HFFc6 (cell line): ENCODE data around the gene CAT. TPM values are rescaled to one million over a fixed set of nuclear protein-coding genes. Genes with fewer than 3 reads are reported as not detected.

Source experiments
- DNase-seq: peaks from one replicate; pipeline ENCODE4 v3.0.0-alpha.2; 2018
- H3K27ac Mint-ChIP-seq: 2 replicates; pipeline ENCODE4 v1.8.0; 2020; ENCODE audit warnings: mild to moderate bottlenecking, mixed read lengths
- H3K27me3 Mint-ChIP-seq: 2 replicates; pipeline ENCODE4 v1.8.0; 2021; ENCODE audit warnings: mild to moderate bottlenecking, moderate library complexity, mixed read lengths; ENCODE audit not compliant: insufficient read depth
- H3K36me3 Mint-ChIP-seq: 2 replicates; pipeline ENCODE4 v1.8.0; 2021; ENCODE audit warnings: low read depth, mixed read lengths
- H3K4me1 Mint-ChIP-seq: 2 replicates; pipeline ENCODE4 v1.8.0; 2020; ENCODE audit warnings: low read depth, mixed read lengths
- H3K4me3 Mint-ChIP-seq: 2 replicates; pipeline ENCODE4 v1.8.0; 2020; ENCODE audit warnings: mild to moderate bottlenecking, moderate library complexity, mixed read lengths
- H3K9me3 Mint-ChIP-seq: 2 replicates; pipeline ENCODE4 v1.8.0; 2020; ENCODE audit warnings: mild to moderate bottlenecking, mixed read lengths
- total RNA-seq, 6 experiments: library from RNA; stranded (reverse); fragmentation: NEBNext Ultra II Directional; extraction: Animal tissue kit (Norgen Biotek cat#: 25700); gene quantifications; 2 replicates in 1 of 6; 3 replicates in 5 of 6; pipeline ENCODE4 v1.2.3, GENCODE V29; 2021
- TF ChIP-seq, protein P1 (sequence below): fragments of 200-600 bp; sonication (generic); IDR thresholded peaks from 2 replicates; pipeline ENCODE4 v1.5.0; 2021; ENCODE audit warnings: antibody characterized with exemption, mild to moderate bottlenecking

The CAT gene
- total RNA-seq, 6 experiments from 2014 or later: 36.7 to 47.4 (median 42.9) TPM

DNA sequence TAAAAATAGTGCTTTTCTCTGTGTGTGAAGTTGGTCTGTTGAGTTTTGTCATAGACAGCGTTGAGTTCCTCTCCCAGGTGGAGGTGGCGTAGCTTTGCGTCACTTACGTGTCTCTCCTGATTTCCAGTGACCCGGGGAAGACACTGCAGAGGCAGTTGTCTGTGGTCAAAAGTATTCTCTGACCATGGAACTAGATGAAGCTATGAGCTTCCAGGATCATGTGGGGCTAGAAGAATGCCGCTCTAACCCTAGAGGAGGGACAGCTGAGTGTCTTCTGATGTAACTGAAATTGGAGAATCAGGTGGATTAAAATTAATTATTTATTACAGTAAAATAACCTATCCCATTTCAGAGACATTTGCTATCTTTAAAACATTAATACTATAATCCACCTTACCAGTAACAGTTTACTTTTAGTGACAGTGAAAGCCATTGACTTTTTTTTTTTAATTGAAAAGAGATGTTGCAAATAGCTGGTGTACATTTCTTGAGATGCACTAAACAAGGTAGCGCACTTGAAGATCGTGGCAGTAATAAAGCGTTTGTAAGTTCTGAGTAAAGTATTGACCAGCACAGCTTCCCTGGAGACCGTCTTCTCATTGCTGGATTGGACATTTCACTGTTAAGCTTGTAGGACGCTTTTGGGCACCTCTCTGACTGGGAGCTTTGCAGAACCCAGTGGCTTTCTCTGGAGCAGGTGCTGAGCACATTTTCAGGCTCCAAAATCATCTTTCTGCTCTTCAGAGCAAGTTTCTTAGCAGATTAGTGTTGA is 9.7 kb downstream of the CAT start:
- Mint-ChIP-seq H3K27ac (no peak overlapping the region), H3K4me1 (peaks cover 9% of the 10 kb centered on the region), H3K9me3 (no peaks in the 10 kb centered on the region), H3K27me3 (no peaks in the 10 kb centered on the region; the same call in 1 of the 2 replicates), H3K4me3 (no peak overlapping the region), H3K36me3 (peaks cover 11% of the 10 kb centered on the region)
- TF ChIP-seq, protein P1, sequence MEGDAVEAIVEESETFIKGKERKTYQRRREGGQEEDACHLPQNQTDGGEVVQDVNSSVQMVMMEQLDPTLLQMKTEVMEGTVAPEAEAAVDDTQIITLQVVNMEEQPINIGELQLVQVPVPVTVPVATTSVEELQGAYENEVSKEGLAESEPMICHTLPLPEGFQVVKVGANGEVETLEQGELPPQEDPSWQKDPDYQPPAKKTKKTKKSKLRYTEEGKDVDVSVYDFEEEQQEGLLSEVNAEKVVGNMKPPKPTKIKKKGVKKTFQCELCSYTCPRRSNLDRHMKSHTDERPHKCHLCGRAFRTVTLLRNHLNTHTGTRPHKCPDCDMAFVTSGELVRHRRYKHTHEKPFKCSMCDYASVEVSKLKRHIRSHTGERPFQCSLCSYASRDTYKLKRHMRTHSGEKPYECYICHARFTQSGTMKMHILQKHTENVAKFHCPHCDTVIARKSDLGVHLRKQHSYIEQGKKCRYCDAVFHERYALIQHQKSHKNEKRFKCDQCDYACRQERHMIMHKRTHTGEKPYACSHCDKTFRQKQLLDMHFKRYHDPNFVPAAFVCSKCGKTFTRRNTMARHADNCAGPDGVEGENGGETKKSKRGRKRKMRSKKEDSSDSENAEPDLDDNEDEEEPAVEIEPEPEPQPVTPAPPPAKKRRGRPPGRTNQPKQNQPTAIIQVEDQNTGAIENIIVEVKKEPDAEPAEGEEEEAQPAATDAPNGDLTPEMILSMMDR: no peak
- DNase-seq: no peak

DNA sequence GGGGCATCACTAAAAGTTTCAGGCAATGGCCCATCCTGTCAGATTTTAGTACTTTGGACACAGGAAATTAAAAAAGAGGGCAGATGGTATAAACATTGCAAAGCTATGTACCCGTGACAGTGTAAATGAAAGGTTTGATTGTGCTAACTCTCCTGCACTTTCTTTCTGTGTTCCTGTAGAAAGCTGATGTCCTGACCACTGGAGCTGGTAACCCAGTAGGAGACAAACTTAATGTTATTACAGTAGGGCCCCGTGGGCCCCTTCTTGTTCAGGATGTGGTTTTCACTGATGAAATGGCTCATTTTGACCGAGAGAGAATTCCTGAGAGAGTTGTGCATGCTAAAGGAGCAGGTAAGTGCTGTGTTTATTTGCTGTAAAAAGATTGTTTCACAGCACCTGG is 10.3 kb downstream of the CAT start:
- TF ChIP-seq, protein P1: no peak
- H3K27ac Mint-ChIP-seq: no peak overlapping the region
- peaks cover 11% of the 10 kb centered on the region for H3K36me3 Mint-ChIP-seq

DNA sequence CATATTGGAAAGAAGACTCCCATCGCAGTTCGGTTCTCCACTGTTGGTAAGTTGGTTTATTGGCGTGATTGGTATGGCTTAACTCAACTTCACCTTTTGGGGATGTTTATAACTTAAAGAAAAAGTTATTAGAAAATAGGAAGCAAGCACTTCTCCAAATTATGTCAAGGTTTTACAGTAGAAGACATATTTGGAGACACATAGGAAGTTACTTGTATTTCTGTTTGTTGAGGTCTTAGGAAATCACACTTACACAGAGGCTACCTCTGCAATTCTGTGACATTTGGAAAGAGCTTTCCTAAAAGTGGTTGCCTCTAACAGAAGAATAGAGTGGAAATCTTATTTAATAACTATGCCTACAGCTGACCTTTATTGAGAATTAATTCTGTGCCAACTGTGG is 12.3 kb downstream of the CAT start:
- no peak overlapping the region for H3K27ac Mint-ChIP-seq
- H3K9me3 Mint-ChIP-seq: no peaks in the 10 kb centered on the region
- no peak for DNase-seq
- peaks cover 22% of the 10 kb centered on the region for H3K36me3 Mint-ChIP-seq
- TF ChIP-seq, protein P1: no peak
- H3K4me3 Mint-ChIP-seq: no peak overlapping the region
- no peaks in the 10 kb centered on the region; the same call in 1 of the 2 replicates for H3K27me3 Mint-ChIP-seq
- peaks cover 9% of the 10 kb centered on the region for H3K4me1 Mint-ChIP-seq

More for the DNA sequence above, 10.3 kb downstream of the CAT start:
- DNase-seq: no peak
- Mint-ChIP-seq H3K9me3 (no peaks in the 10 kb centered on the region), H3K27me3 (no peaks in the 10 kb centered on the region; the same call in 1 of the 2 replicates), H3K4me3 (no peak overlapping the region), H3K4me1 (peaks cover 9% of the 10 kb centered on the region)

DNA sequence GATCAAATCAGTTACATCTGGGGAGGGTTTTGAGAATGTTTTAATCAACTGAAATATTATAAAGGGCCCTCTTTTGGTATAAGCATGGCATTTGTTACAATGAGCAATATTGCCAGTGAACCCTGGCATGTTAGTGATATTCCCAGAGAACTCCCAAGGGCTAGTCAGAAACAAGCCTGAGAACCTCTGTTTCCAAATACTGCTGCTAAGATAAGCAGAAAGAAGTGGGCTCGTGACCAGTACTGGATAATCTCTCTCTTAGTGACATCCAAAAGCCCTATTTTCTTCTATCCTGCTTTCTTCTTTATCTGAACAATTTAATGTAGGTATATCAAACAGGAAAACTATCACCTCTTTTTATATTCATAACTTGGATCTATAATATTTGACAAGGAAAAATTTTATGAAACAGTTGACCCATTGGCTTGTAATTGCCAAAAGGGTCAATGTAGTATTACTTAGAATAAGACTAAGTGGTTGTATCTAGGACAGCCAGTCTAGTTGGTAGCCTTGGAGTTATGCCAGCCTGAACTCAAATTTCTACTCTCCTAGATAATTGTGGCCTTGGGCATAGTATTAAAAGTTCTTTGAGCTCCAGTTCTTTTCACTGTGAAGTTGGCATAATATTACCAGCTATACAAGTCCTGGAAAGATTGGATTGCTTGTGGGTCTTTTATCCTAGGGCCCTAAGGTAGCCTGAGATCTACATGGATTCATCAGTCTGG is 15.7 kb downstream of the CAT start:
- no peaks in the 10 kb centered on the region for H3K4me1 Mint-ChIP-seq
- DNase-seq: no peak
- no peak overlapping the region for H3K27ac Mint-ChIP-seq
- no peak overlapping the region for H3K4me3 Mint-ChIP-seq
- H3K36me3 Mint-ChIP-seq: peaks cover 44% of the 10 kb centered on the region
- TF ChIP-seq, protein P1: no peak
- H3K27me3 Mint-ChIP-seq: no peaks in the 10 kb centered on the region
- no peaks in the 10 kb centered on the region for H3K9me3 Mint-ChIP-seq

DNA sequence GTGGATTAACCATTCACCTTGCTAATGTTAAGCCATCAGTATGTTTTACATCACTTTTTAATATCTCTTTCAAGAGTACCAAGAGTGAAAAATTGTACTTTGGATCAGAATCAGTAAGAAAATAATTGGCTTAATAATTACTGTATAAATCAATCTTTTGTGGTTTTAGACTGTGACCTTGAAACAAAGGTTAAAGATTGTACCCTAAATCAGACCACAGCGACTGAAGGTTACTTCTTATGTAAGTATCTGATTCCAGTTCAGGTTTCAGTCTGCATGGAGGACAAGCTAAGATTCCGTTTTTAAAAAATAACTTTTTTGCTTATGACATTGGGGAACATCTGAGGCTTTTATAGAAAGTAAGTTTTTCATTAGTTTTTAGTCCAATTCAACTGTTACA is 18.9 kb downstream of the CAT start:
- no peak for DNase-seq
- no peaks in the 10 kb centered on the region for H3K9me3 Mint-ChIP-seq
- peaks cover 42% of the 10 kb centered on the region for H3K36me3 Mint-ChIP-seq
- H3K27me3 Mint-ChIP-seq: no peaks in the 10 kb centered on the region
- H3K4me3 Mint-ChIP-seq: no peak overlapping the region
- H3K4me1 Mint-ChIP-seq: no peaks in the 10 kb centered on the region
- TF ChIP-seq, protein P1: no peak
- no peak overlapping the region for H3K27ac Mint-ChIP-seq
